Activated gamma-delta T cell (primary cell): ENCODE results near the gene MAPK1.
"Not testable (repeated sequence)": the region's sequence is repeated elsewhere in the genome, so short reads cannot be mapped to it uniquely, and the experiment has no call there.

Source experiments
- DNase-seq: peaks from one replicate; lab custom pipeline; 2025; lab: John Stamatoyannopoulos, UW

Gene MAPK1

DNA sequence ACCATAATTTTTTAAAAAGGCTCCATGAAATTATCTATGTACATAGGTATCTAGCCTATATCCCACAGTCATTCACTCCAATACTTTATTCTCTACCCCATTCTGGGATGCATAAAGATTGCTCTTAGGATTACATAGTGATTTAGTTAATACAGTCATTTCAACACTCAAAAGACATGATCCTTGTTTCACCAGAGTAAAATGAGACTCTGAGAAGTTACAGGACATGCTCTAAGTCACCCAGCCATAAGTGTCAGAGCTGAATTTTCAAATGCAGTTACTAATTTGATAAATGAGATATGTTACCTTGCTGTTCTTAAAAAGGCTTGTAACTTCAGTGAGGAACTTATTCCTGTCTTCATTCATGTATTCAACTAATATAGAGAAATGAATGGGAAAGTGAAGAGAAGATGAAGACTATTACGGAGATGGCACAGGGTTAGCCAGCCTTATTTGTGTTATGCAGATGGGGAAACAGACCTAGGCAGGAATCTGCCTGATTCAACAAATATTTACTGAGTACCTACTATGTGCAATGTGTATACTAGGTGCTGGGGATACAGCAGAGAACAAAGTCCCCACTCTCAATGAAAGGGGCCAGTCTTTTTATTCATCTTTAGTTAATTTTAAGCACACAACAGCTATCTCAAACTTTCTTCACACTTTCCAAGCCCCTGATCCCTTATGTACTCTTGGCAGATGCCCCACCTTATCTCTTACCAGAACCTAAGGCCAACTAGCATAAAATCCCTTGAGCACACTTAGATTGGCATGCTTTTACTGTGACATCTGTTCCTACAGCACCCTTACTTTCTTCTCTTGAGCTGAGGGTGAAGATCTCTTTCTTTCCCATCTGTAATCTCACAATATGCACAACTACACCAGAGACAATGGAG is 21.6 kb downstream of the MAPK1 start:
- DNase-seq: no peak

DNA sequence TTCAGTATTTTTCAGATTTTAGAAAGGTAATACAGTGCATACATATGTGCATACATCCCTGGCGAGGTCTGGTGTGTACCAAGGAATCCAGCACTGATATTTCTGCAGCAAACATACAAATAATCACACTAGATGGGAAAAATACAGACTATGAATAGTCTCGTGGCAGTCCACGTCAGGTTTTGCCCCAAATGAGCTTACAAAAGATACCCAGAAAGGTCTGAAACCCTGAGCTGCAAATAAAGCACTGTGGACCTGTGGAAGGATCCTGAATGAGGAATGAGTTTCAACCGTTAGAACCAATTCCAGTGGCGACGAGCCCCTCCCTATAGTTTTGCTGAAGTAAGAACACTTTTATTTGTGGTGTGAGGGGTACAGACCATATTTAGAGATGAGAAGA is 24.5 kb downstream of the MAPK1 start:
- no peak for DNase-seq

DNA sequence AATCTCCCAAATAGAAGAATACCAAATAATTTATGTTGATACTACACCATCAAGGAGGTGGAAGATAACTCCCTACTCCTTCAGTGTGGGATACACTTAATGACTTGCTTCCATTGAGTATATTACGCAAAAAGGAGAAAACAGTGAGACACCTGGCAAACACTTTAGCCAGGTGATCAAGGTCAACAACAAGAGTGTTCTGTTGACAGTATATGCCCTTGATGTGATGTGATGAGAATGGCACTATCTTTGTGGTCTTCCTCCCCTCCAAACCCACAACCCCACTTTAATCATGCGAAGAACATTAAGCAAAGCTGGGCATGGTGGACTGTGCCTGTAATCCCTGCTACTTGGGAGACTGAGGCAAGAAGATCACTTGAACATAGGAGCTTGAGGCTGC is 26.0 kb downstream of the MAPK1 start:
- DNase-seq: no peak

GRCh38 chr22:21840236-21840823 is 27.1 kb downstream of the MAPK1 start:
- DNase-seq: no peak

GRCh38 chr22:21839765-21840140 is 27.7 kb downstream of the MAPK1 start:
- no peak for DNase-seq

GRCh38 chr22:21839104-21839764 is 28.2 kb downstream of the MAPK1 start:
- DNase-seq: not testable (repeated sequence)

GRCh38 chr22:21837248-21837979 is 30.0 kb downstream of the MAPK1 start:
- DNase-seq: no peak

DNA sequence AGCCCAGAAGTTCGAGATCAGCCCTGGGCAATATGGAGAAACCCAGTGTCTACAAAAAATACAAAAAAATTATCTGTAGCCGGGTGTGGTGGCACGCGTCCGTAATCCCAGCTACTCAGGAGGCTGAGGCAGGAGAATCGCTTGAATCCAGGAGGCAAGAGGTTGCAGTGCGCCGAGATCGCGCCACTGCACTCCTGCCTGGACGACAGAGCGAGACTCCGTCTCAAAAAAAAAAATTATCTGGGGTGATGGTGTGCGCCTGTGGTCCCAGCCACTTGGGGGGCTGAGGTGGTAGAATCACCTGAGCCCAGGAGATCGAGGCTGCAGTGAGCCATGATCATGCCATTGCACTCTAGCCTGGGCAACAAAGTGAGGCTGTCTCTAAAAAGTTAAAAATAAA is 31.0 kb downstream of the MAPK1 start:
- not testable (repeated sequence) for DNase-seq

- no peak for DNase-seq
Measured at GRCh38 chr22:21835378-21835777, 32.1 kb downstream of the MAPK1 start.

- no peak for DNase-seq
Measured at GRCh38 chr22:21834869-21835268, 32.6 kb downstream of the MAPK1 start.

DNA sequence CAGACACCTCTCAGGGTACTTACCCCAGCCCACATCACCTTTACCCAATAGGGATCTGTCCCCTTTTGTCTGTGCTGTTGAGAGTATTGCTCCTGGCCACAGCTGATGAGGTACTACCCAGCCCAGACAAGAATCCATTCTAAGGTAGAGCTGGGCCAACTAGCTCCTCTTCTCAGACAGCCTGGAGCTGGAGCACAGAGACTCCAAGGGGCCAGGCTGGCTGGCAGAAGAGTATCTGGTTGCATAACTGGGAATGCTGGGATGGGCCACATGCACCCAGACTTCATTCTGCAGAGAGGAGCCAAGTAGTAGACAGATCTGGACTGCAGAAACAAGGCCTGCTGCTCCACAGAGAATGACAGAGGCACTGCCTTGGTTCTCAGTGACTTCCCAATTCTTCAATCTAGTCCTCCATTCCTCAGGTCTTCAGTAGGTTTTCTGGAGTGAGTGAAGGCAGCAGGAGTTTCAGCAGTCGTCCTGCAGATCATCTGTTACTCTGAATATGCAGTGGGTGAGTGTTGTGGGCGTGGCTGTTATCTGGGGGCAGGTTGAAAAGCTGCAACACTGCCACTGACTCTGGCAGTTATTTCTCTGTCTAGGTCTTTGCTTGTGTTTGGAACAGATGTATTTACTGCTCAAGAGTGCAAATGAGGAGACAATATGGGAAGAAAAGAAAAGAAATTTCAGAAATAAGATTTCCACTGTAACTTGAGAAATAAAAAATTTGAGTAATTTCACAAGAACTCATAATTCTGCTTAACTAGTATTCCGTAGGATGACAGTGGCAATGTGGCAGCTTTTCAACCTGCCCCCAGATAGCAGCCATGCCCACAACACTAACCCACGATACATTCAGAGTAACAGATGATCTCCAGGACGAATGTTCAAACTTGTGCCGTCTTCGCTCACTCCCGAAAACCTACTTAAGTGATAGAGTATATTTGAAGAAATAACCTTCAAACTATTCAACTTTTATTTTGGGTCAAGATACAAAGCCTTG is 34.9 kb downstream of the MAPK1 start:
- DNase-seq: no peak

DNA sequence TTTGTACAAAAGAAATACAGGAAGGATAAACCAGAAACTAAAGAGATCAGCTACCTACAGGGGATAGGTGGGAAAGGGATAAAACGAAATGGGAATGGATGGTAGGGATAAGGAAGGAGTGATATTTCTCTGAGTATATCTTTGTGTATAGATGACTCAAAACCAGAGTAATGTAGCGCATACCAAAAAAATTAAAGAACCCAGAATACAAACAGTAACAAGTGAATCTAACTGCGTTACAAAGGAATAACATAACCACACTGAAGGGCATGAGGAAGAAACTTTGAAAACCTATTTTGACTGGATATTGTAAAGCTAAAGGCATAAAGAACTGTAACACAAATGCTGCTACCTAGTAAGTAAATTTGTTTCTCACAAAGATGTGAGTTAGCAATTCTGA is 37.9 kb downstream of the MAPK1 start:
- DNase-seq: no peak

DNA sequence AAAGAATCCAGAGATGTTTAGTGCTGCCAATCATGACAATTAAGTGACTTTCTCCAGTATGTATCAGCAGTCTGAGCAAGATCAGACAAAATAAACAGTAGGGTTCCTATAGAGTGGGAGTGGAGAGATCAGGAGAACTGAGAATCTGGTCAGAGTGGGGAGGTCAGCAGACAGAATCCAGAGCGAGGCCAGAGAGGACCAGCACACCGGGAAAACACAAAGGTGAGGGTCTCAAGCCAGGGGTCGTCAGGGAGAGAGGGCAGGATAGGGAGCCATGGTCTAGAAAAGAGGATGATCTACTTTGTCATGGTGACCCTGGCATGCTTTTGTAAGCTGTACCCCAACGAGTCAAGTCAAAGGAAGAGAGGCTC is 39.2 kb downstream of the MAPK1 start:
- DNase-seq: no peak

DNA sequence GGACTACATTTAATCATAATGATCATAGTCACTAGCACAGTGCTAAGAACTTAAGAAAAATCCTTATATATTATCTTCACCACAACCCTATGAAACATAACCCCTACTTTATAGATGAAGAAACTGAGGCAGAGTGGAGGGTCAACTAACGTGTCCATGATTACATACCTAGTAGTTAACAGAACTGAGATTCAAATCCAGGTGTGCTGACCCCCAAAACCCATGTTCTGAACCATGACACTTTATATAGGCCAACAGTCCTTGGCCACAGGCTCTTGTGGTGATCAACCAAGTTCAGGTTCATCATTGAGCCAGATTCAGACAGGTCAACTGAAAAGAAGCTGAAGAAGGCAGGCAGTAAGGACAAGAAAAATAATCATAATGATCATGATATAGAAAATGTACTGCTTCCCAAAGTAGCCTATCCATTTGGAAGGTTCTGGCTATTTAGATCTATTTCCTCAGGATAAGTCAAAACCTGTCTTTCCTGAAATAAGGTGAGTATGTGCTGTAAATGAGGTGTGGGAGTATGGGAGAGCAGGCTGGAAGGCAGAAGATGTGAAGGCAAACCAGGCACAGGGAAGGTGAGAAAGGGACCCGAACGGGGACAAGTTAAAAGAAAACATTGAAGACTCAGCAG is 39.7 kb downstream of the MAPK1 start:
- no peak for DNase-seq

GRCh38 chr22:21826204-21826603 is 41.2 kb downstream of the MAPK1 start:
- DNase-seq: no peak

- not testable (repeated sequence) for DNase-seq
Measured at GRCh38 chr22:21824962-21825361, 42.5 kb downstream of the MAPK1 start.

GRCh38 chr22:21824445-21824912 is 43.0 kb downstream of the MAPK1 start:
- DNase-seq: no peak

DNA sequence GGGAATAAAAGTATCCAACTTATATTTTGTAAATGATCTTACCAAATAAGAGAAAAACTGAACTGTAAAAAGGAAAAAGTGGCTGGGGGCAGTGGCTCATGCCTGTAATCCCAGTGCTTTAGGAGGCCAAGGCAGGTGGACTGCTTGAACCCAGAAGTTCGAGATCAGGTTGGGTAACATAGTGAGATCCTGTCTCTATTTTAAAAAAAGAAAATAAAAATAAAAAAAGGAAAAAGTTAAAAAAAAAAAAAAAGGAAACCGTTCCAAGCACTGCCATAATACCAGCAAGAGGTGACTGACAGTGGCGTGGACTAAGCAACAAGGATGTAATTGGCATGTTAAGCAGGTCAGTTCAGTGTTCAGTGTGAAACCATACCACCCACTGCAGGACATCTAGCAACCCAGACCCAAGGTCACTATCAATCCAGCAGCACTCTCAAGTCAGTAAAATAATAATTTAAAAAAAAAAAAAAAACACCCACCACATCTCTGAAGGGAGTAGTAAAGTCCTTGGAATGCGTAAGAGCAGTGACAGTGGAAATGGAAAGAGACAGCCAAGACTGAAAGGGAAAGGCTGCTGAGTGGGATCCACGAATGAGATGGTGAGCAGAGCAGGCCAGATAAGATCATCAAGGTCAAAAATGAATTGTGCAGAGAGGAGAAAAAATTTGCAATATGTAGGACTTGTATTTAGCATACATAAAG is 43.6 kb downstream of the MAPK1 start:
- no peak for DNase-seq

DNA sequence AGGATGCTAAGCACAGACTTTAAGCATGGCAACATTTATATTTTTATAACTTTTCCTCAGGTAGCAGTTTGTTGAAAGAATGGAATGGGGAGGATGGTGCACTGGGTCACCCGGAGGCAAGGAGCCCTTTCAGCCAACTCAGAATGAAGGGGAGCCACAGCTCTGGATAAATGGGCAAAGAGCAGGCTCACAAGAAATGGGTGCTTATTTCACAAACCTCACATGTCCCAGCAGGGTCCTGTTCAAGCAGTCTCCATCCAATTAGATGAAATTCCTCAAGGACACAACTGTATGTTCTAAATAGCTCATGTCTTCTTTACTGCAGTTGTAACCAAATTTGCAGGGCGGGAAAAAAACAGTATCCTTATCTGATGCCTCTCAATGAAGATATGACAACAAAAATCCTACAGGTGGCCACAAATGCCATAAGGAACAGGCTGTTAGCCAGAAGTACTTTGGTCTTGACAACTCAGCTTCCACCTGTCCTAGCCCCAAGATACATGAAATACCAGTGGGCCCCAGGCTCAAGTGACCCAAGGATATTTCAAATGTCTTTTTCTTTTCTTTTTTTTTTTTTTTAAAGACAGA is 48.2 kb downstream of the MAPK1 start:
- no peak for DNase-seq
